ENCODE measurements around the gene PSMD1. TPM values are rescaled to one million over a fixed set of nuclear protein-coding genes. Genes with fewer than 3 reads are reported as not detected.

The PSMD1 gene
- total RNA-seq, 2 experiments from 2014 or later: 27.9 to 31.3 TPM

- Mint-ChIP-seq H3K4me3 (no peak overlapping the region), H3K4me1 (ENCODE audit: low read depth) (no peaks in the 10 kb centered on the region), H3K27ac (no peak overlapping the region), H3K27me3 (no peaks in the 10 kb centered on the region), H3K9me3 (no peaks in the 10 kb centered on the region), H3K36me3 (ENCODE audit: low read depth) (no peaks in the 10 kb centered on the region)
- POLR2A ChIA-PET: no interaction called here
- Histone ChIP-seq H3K27ac (ENCODE audit: low read depth in 1 of 2, low read length in 2 of 2) (no peak overlapping the region), H3K9me3 (ENCODE audit: control insufficient read depth in 1 of 2, insufficient read depth in 1 of 2, low read length in 2 of 2) (no peaks in the 10 kb centered on the region), H3K4me1 (ENCODE audit: insufficient read depth, low read length) (no peaks in the 10 kb centered on the region), H3K27me3 (ENCODE audit: control insufficient read depth in 1 of 2, insufficient read depth in 2 of 2, low read length in 2 of 2) (no peaks in the 10 kb centered on the region), H3K4me3 (ENCODE audit: low read length) (no peak overlapping the region), H3K36me3 (ENCODE audit: insufficient read depth, low read length) (no peaks in the 10 kb centered on the region)
- ATAC-seq (ENCODE audit: poor library complexity): no peak
- CTCF ChIA-PET: no interaction called here
- intact Hi-C loops (cut with DNase I, micrococcal nuclease): no loop called here
- DNase-seq: no peak
- no peak for TF ChIP-seq CTCF (IDR thresholded peaks at IDR 0.05)
Observed at GRCh38 chr2:231204581-231204980, 147.9 kb downstream of the PSMD1 start.

DNA sequence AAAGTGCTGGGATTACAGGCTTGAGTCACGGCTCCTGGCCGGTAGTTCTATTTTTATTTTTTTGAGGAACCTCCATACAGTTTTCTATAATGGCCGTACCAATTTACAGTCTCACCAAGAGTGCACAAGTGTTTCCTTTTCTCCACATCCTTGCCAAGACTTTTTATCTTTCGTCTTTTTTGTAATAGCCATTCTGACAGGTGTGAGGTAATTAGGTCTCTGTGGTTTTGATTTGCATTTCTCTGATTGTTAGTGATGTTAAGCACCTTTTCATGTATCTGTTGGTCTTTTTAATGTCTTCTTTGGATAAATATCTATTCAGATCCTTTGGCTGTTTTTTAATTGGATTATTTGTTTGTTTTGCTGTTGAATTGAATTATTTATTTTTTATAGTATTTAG lies 151.1 kb downstream of the PSMD1 start:
- CTCF ChIA-PET: no interaction called here
- no peaks in the 10 kb centered on the region for H3K9me3 Mint-ChIP-seq
- intact Hi-C loops (cut with DNase I, micrococcal nuclease): no loop called here

DNA sequence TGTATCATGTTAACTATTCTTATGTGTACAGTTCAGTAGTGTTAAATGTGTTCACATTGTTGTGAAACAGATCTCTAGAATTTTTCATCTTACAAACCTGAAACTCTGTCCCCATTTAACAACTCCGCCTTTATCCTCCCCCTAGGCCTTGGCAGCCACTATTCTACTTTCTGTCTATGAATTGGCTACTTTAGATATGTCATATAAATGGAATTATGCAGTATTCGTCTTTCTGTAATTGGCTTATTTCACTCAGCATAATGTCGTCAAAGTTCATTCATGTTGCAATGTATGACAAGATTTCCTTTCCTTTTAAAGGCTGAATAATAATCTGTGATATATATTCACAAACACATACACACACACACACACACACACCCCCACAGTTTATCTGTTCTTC lies 154.1 kb downstream of the PSMD1 start:
- H3K27ac Mint-ChIP-seq: no peak overlapping the region
- Histone ChIP-seq H3K4me1 (ENCODE audit: insufficient read depth, low read length) (no peaks in the 10 kb centered on the region), H3K9me3 (ENCODE audit: control insufficient read depth in 1 of 2, insufficient read depth in 1 of 2, low read length in 2 of 2) (no peaks in the 10 kb centered on the region), H3K27me3 (ENCODE audit: control insufficient read depth in 1 of 2, insufficient read depth in 2 of 2, low read length in 2 of 2) (no peaks in the 10 kb centered on the region), H3K27ac (ENCODE audit: low read depth in 1 of 2, low read length in 2 of 2) (no peak overlapping the region), H3K36me3 (ENCODE audit: insufficient read depth, low read length) (no peaks in the 10 kb centered on the region), H3K4me3 (ENCODE audit: low read length) (no peak overlapping the region)
- no peaks in the 10 kb centered on the region for H3K27me3 Mint-ChIP-seq
- DNase-seq (no peak), ATAC-seq (ENCODE audit: poor library complexity) (no peak)
- intact Hi-C loops (cut with DNase I, micrococcal nuclease): no loop called here
- no peaks in the 10 kb centered on the region for H3K36me3 Mint-ChIP-seq (ENCODE audit: low read depth)
- ChIA-PET POLR2A (no interaction called here), CTCF (no interaction called here)
- TF ChIP-seq CTCF (IDR thresholded peaks at IDR 0.05): no peak
- no peaks in the 10 kb centered on the region for H3K4me1 Mint-ChIP-seq (ENCODE audit: low read depth)
- no peaks in the 10 kb centered on the region for H3K9me3 Mint-ChIP-seq
- H3K4me3 Mint-ChIP-seq: no peak overlapping the region

More for the DNA sequence above, 151.1 kb downstream of the PSMD1 start:
- no peaks in the 10 kb centered on the region for H3K36me3 ChIP-seq (ENCODE audit: insufficient read depth, low read length)
- ATAC-seq (ENCODE audit: poor library complexity) (no peak), DNase-seq (no peak)
- no peaks in the 10 kb centered on the region for H3K4me1 ChIP-seq (ENCODE audit: insufficient read depth, low read length)
- TF ChIP-seq CTCF (IDR thresholded peaks at IDR 0.05): no peak
- H3K27me3 Mint-ChIP-seq: no peaks in the 10 kb centered on the region
- no peak overlapping the region for H3K27ac ChIP-seq (ENCODE audit: low read depth in 1 of 2, low read length in 2 of 2)
- H3K4me3 Mint-ChIP-seq: no peak overlapping the region
- H3K4me1 Mint-ChIP-seq (ENCODE audit: low read depth): no peaks in the 10 kb centered on the region
- H3K4me3 ChIP-seq (ENCODE audit: low read length): no peak overlapping the region
- no peaks in the 10 kb centered on the region for H3K27me3 ChIP-seq (ENCODE audit: control insufficient read depth in 1 of 2, insufficient read depth in 2 of 2, low read length in 2 of 2)
- no peaks in the 10 kb centered on the region for H3K9me3 ChIP-seq (ENCODE audit: control insufficient read depth in 1 of 2, insufficient read depth in 1 of 2, low read length in 2 of 2)
- no peaks in the 10 kb centered on the region for H3K36me3 Mint-ChIP-seq (ENCODE audit: low read depth)
- POLR2A ChIA-PET: no interaction called here
- no peak overlapping the region for H3K27ac Mint-ChIP-seq

Measured in CD4-positive, alpha-beta T cell (primary cell).